ENCODE measurements around the gene MYH14. TPM values are rescaled to one million over a fixed set of nuclear protein-coding genes. Genes with fewer than 3 reads are reported as not detected.

The MYH14 gene
- total RNA-seq, 1 donor from 2014 or later: not detected

DNA sequence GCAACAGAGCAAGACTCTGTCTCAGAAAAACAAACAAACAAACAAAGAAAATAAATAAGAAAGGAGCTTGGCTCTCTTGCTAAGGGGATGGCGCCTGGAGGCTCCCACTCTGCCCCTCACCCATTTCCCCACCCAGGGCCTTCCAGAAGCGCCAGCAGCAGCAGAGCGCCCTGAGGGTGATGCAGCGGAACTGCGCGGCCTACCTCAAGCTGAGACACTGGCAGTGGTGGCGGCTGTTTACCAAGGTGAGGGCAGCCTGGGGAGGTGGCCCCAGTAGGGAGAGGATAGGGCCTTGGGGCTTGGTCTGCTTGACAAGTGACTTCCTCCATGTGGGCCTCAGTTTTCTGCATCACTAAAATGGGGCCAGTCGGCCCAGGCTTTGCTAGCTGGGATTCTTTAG is 59.8 kb downstream of the MYH14 start:
- Histone ChIP-seq H4K20me1 (ENCODE audit: insufficient read depth, low read length) (no peaks in the 10 kb centered on the region), H3K27ac (ENCODE audit: low read depth, low read length) (no peak overlapping the region), H3K4me2 (ENCODE audit: low read length) (no peak overlapping the region), H3K9me3 (ENCODE audit: insufficient read depth, low read depth, low read length) (no peaks in the 10 kb centered on the region), H3K4me1 (ENCODE audit: insufficient read depth, low read length) (no peaks in the 10 kb centered on the region), H3K36me3 (ENCODE audit: insufficient read depth, low read length) (no peaks in the 10 kb centered on the region), H3K27me3 (ENCODE audit: insufficient read depth, low read length) (no peaks in the 10 kb centered on the region), H3K79me2 (ENCODE audit: insufficient read depth, low read length) (no peaks in the 10 kb centered on the region), H3K4me3 (ENCODE audit: insufficient read depth, low read depth, low read length) (no peak overlapping the region), H2AFZ (ENCODE audit: low read depth, low read length) (no peak overlapping the region), H3K9ac (ENCODE audit: low read length) (no peak overlapping the region)
- peaks cover 18% of the 10 kb centered on the region for H3K9me3 Mint-ChIP-seq (ENCODE audit: unreplicated experiment)
- FAIRE-seq (no peak), DNase-seq (ENCODE audit: low read depth) (no peak)
- H3K4me3 Mint-ChIP-seq (ENCODE audit: unreplicated experiment): no peak overlapping the region
- no peak overlapping the region for H3K27ac Mint-ChIP-seq (ENCODE audit: unreplicated experiment)
- H3K4me1 Mint-ChIP-seq (ENCODE audit: low read depth, unreplicated experiment): no peaks in the 10 kb centered on the region
- no peaks in the 10 kb centered on the region for H3K36me3 Mint-ChIP-seq (ENCODE audit: low read depth, unreplicated experiment)
- H3K27me3 Mint-ChIP-seq (ENCODE audit: low read depth, unreplicated experiment): no peaks in the 10 kb centered on the region
- TF ChIP-seq EZH2 (IDR thresholded peaks at IDR 0.05; ENCODE audit: insufficient read depth, low read length): no peak
- TF ChIP-seq, protein P1, sequence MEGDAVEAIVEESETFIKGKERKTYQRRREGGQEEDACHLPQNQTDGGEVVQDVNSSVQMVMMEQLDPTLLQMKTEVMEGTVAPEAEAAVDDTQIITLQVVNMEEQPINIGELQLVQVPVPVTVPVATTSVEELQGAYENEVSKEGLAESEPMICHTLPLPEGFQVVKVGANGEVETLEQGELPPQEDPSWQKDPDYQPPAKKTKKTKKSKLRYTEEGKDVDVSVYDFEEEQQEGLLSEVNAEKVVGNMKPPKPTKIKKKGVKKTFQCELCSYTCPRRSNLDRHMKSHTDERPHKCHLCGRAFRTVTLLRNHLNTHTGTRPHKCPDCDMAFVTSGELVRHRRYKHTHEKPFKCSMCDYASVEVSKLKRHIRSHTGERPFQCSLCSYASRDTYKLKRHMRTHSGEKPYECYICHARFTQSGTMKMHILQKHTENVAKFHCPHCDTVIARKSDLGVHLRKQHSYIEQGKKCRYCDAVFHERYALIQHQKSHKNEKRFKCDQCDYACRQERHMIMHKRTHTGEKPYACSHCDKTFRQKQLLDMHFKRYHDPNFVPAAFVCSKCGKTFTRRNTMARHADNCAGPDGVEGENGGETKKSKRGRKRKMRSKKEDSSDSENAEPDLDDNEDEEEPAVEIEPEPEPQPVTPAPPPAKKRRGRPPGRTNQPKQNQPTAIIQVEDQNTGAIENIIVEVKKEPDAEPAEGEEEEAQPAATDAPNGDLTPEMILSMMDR (IDR thresholded peaks at IDR 0.05; ENCODE audit: insufficient read depth, low read depth, low read length): no peak

DNA sequence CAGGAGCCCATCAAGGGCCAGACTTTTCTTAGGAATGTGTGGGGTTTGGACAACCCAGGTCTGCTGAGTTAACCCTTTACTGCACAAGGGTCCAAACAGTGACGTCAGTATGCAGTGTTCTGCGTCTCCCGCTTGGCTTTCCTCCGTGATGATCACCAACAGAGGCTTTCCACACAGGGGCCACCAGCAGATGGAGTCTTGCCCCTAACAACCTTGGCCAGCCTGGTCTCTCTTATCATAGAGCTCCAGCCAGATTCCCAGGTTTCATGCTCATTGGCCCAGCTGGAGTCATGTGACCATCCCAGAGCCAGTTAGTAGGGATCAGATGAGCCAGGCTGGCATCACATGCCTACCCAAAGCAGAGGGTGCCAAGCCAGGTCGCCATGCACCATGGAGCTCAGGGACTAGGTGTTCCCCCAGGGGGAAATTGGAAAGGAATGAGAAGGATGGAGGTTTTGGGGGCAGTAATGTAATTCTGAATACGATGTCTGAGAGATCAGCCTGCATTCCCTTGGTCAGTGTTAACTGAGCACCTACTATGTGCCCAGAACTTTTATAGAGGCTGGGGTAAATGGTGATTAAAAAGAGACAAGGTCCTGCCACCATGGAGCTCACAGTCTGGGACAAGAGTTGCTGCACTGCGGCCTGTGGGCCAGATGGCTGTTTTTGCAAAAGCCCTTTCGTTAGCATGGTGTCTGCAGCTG is 61.2 kb downstream of the MYH14 start:
- Histone ChIP-seq H3K4me1 (ENCODE audit: insufficient read depth, low read length) (no peaks in the 10 kb centered on the region), H3K79me2 (ENCODE audit: insufficient read depth, low read length) (no peaks in the 10 kb centered on the region), H3K36me3 (ENCODE audit: insufficient read depth, low read length) (no peaks in the 10 kb centered on the region), H3K4me3 (ENCODE audit: insufficient read depth, low read depth, low read length) (no peak overlapping the region), H3K9ac (ENCODE audit: low read length) (no peak overlapping the region), H3K9me3 (ENCODE audit: insufficient read depth, low read depth, low read length) (no peaks in the 10 kb centered on the region), H3K27me3 (ENCODE audit: insufficient read depth, low read length) (no peaks in the 10 kb centered on the region), H3K4me2 (ENCODE audit: low read length) (no peak overlapping the region), H2AFZ (ENCODE audit: low read depth, low read length) (no peak overlapping the region), H3K27ac (ENCODE audit: low read depth, low read length) (no peak overlapping the region), H4K20me1 (ENCODE audit: insufficient read depth, low read length) (no peaks in the 10 kb centered on the region)
- TF ChIP-seq, protein P1 (IDR thresholded peaks at IDR 0.05; ENCODE audit: insufficient read depth, low read depth, low read length): no peak
- TF ChIP-seq EZH2 (IDR thresholded peaks at IDR 0.05; ENCODE audit: insufficient read depth, low read length): no peak
- FAIRE-seq (no peak), DNase-seq (ENCODE audit: low read depth) (no peak)
- Mint-ChIP-seq H3K36me3 (ENCODE audit: low read depth, unreplicated experiment) (no peaks in the 10 kb centered on the region), H3K4me3 (ENCODE audit: unreplicated experiment) (no peak overlapping the region), H3K4me1 (ENCODE audit: low read depth, unreplicated experiment) (no peaks in the 10 kb centered on the region), H3K27me3 (ENCODE audit: low read depth, unreplicated experiment) (no peaks in the 10 kb centered on the region), H3K9me3 (ENCODE audit: unreplicated experiment) (peaks cover 20% of the 10 kb centered on the region), H3K27ac (ENCODE audit: unreplicated experiment) (no peak overlapping the region)

DNA sequence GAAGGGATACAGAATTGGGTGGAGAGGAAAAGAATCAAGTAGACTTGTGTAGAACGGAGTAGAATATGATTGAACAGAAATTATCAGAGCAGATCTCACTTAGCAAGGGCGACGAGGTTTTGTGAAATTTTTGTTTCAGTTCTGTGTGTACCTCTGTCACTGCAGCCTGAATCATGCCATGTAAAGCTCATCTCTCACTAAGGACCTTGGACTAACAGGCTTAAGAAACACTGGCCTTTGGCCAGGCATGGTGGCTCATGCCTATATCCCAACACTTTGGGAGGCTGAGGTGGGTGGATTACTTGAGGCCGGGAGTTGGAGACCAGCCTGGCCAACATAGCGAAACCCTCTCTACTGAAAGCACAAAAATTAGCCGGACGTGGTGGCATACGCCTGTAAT is 62.6 kb downstream of the MYH14 start:
- Histone ChIP-seq H3K27ac (ENCODE audit: low read depth, low read length) (no peak overlapping the region), H3K4me2 (ENCODE audit: low read length) (no peak overlapping the region), H3K4me3 (ENCODE audit: insufficient read depth, low read depth, low read length) (no peak overlapping the region), H2AFZ (ENCODE audit: low read depth, low read length) (no peak overlapping the region), H4K20me1 (ENCODE audit: insufficient read depth, low read length) (no peaks in the 10 kb centered on the region), H3K9ac (ENCODE audit: low read length) (no peak overlapping the region), H3K36me3 (ENCODE audit: insufficient read depth, low read length) (no peaks in the 10 kb centered on the region), H3K9me3 (ENCODE audit: insufficient read depth, low read depth, low read length) (no peaks in the 10 kb centered on the region), H3K27me3 (ENCODE audit: insufficient read depth, low read length) (no peaks in the 10 kb centered on the region), H3K4me1 (ENCODE audit: insufficient read depth, low read length) (no peaks in the 10 kb centered on the region), H3K79me2 (ENCODE audit: insufficient read depth, low read length) (no peaks in the 10 kb centered on the region)
- Mint-ChIP-seq H3K27me3 (ENCODE audit: low read depth, unreplicated experiment) (no peaks in the 10 kb centered on the region), H3K4me3 (ENCODE audit: unreplicated experiment) (no peak overlapping the region), H3K9me3 (ENCODE audit: unreplicated experiment) (peaks cover 20% of the 10 kb centered on the region), H3K36me3 (ENCODE audit: low read depth, unreplicated experiment) (no peaks in the 10 kb centered on the region), H3K27ac (ENCODE audit: unreplicated experiment) (no peak overlapping the region), H3K4me1 (ENCODE audit: low read depth, unreplicated experiment) (no peaks in the 10 kb centered on the region)
- DNase-seq (ENCODE audit: low read depth) (no peak), FAIRE-seq (no peak)
- TF ChIP-seq, protein P1 (IDR thresholded peaks at IDR 0.05; ENCODE audit: insufficient read depth, low read depth, low read length): no peak
- TF ChIP-seq EZH2 (IDR thresholded peaks at IDR 0.05; ENCODE audit: insufficient read depth, low read length): no peak
